ENCODE results near the gene HIVEP3. TPM values are rescaled to one million over a fixed set of nuclear protein-coding genes. Genes with fewer than 3 reads are reported as not detected.

Gene HIVEP3
- total RNA-seq, 1 donor from 2014 or later = 1.2 TPM

- Mint-ChIP-seq H3K36me3 (ENCODE audit: low read depth) (no peaks in the 10 kb centered on the region), H3K4me3 (no peak overlapping the region), H3K9me3 (no peaks in the 10 kb centered on the region), H3K27me3 (ENCODE audit: low read depth) (peaks cover 19% of the 10 kb centered on the region), H3K27ac (ENCODE audit: unreplicated experiment) (no peak overlapping the region), H3K4me1 (peaks cover 22% of the 10 kb centered on the region)
- no peak for DNase-seq (ENCODE audit: low read depth, low spot score)
- no peak for TF ChIP-seq CTCF (conservative IDR thresholded peaks at IDR 0.05)
Measured at GRCh38 chr1:41673378-41673777, 245.3 kb downstream of the HIVEP3 start.

- no peak for DNase-seq (ENCODE audit: low read depth, low spot score)
Measured at GRCh38 chr1:41672641-41673361, 245.9 kb downstream of the HIVEP3 start.

GRCh38 chr1:41672173-41672572 is 246.5 kb downstream of the HIVEP3 start:
- no peak for TF ChIP-seq CTCF (conservative IDR thresholded peaks at IDR 0.05)
- no peaks in the 10 kb centered on the region for H3K9me3 Mint-ChIP-seq
- no peak for DNase-seq (ENCODE audit: low read depth, low spot score)
- peaks cover 19% of the 10 kb centered on the region for H3K27me3 Mint-ChIP-seq (ENCODE audit: low read depth)
- H3K36me3 Mint-ChIP-seq (ENCODE audit: low read depth) = no peaks in the 10 kb centered on the region
- H3K27ac Mint-ChIP-seq (ENCODE audit: unreplicated experiment) = peak overlapping the region; percentile 69
- H3K4me1 Mint-ChIP-seq = peaks cover 30% of the 10 kb centered on the region
- no peak overlapping the region for H3K4me3 Mint-ChIP-seq

More at GRCh38 chr1:41672641-41673361, 245.9 kb downstream of the HIVEP3 start:
- Mint-ChIP-seq H3K27me3 (ENCODE audit: low read depth) (peaks cover 19% of the 10 kb centered on the region), H3K36me3 (ENCODE audit: low read depth) (no peaks in the 10 kb centered on the region), H3K4me3 (no peak overlapping the region), H3K4me1 (peaks cover 28% of the 10 kb centered on the region), H3K9me3 (no peaks in the 10 kb centered on the region), H3K27ac (ENCODE audit: unreplicated experiment) (no peak overlapping the region)
- no peak for TF ChIP-seq CTCF (conservative IDR thresholded peaks at IDR 0.05)

GRCh38 chr1:41671116-41671755 is 247.5 kb downstream of the HIVEP3 start:
- TF ChIP-seq CTCF (conservative IDR thresholded peaks at IDR 0.05) = no peak
- peaks cover 30% of the 10 kb centered on the region for H3K4me1 Mint-ChIP-seq
- H3K36me3 Mint-ChIP-seq (ENCODE audit: low read depth) = no peaks in the 10 kb centered on the region
- H3K27ac Mint-ChIP-seq (ENCODE audit: unreplicated experiment) = no peak overlapping the region
- H3K27me3 Mint-ChIP-seq (ENCODE audit: low read depth) = peaks cover 19% of the 10 kb centered on the region
- no peak for DNase-seq (ENCODE audit: low read depth, low spot score)
- no peaks in the 10 kb centered on the region for H3K9me3 Mint-ChIP-seq
- H3K4me3 Mint-ChIP-seq = no peak overlapping the region

- no peak for TF ChIP-seq CTCF (conservative IDR thresholded peaks at IDR 0.05)
- DNase-seq (ENCODE audit: low read depth, low spot score) = no peak
- H3K4me1 Mint-ChIP-seq = peaks cover 30% of the 10 kb centered on the region
- no peaks in the 10 kb centered on the region for H3K9me3 Mint-ChIP-seq
- peaks cover 19% of the 10 kb centered on the region for H3K27me3 Mint-ChIP-seq (ENCODE audit: low read depth)
- H3K4me3 Mint-ChIP-seq = no peak overlapping the region
- no peak overlapping the region for H3K27ac Mint-ChIP-seq (ENCODE audit: unreplicated experiment)
- H3K36me3 Mint-ChIP-seq (ENCODE audit: low read depth) = no peaks in the 10 kb centered on the region
Measured at GRCh38 chr1:41670217-41670957, 248.3 kb downstream of the HIVEP3 start.

All from neural crest cell (in vitro differentiated cells).